GM18511 (cell line): ENCODE results near the gene PGAM1.
A peak's percentile ranks its signal among the peaks of the same experiment; 100 is the strongest.
"Not testable (repeated sequence)": the region's sequence is repeated elsewhere in the genome, so short reads cannot be mapped to it uniquely, and the experiment has no call there.

ENCODE experiments used
- ATAC-seq: cut with Tn5 transposase; IDR thresholded peaks from one replicate; pipeline ENCODE4 v1.9.1; 2021; ENCODE audit warnings: mild to moderate bottlenecking, moderate library complexity; ENCODE audit not compliant: unreplicated experiment

Gene PGAM1

DNA sequence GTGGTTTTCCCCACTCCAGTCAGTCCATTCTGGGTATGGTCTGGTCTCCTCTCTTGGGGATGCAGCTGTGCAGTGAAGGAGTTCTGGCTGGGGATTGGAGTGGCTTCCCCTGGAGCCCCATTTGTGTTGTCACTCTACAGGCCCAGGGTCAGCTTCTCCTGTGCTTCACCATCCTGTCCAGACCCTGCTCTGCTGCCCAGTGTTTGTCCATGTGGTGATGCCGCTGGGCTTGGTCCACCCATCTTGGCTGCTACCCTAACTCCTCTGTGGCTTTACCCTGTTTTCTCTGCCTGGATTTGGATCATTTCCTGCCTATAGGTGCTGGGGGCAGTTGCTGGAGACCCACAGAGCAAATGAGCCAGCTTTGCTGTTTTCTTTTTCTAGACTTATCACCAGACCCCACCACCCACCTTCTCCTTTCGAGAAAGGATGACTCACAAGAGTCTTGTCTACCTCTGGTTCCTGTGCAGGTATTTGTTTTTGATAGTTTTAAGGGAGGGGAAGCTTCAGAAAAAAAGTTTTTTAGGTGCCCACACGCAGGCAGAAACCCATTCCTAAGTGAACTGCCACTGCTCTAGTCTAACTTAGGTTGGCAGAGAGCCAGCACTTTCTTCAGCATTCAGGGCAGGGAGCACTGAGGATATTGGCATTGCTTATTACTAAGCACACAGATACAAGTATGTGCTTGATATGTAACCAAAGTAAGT lies 28.5 kb downstream of the PGAM1 start:
- ATAC-seq: no peak

- ATAC-seq: no peak
Measured at GRCh38 chr10:97456034-97456685, 30.2 kb downstream of the PGAM1 start.

DNA sequence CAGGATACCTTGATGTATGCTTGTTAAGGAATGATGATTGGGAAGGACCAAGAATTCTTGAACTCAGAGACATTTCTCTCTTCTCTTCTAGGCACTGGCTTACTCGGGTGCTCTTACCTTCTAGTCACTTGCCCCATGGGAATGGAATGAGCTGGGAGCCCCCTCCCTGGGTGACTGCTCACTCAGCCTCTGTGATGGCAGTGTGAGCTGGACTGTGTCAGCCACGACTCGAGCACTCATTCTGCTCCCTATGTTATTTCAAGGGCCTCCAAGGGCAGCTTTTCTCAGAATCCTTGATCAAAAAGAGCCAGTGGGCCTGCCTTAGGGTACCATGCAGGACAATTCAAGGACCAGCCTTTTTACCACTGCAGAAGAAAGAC lies 30.7 kb downstream of the PGAM1 start:
- ATAC-seq: no peak

DNA sequence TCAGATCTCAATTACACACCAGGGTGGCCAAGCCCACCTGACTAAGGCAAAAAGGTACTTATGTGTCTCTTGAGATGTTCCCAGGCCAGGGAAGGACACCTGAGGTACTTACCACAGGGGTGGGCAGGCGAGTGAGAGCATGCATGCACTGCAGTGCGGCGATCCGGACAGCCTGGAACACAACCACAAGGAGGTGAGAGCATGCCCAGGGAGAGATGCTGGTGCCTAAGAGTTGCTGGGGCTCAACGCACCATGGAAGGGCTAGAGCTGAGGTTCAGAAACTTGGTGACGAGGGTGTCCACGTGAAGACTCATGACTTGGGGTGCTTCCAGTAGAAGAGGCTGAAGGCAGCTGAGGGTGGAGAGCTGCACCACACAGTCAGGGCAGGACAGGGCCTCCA lies 33.1 kb downstream of the PGAM1 start:
- ATAC-seq: no peak

- no peak for ATAC-seq
Measured at GRCh38 chr10:97459933-97460332, 33.9 kb downstream of the PGAM1 start.

- ATAC-seq: no peak
Measured at GRCh38 chr10:97462309-97462708, 36.3 kb downstream of the PGAM1 start.

GRCh38 chr10:97463363-97464132 lies 37.6 kb downstream of the PGAM1 start:
- no peak for ATAC-seq

DNA sequence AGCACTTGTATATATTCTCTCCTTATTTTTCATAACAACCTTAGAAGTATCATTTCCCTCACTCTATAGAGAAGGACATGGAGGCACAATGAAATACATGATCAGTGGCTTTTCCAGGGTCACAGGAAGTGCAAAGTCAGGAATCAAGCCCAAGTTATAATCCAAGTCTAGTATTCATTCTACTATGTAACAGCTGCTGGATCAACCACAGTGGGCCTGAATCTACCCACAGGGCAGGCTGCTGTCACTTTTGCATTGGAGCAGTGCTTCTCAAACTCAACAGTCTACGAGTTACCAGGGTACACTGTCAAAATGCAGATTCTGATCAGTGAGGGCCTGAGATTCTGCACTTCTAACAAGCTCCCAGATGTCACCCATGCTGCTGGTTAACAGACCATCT lies 38.2 kb downstream of the PGAM1 start:
- ATAC-seq: no peak

- no peak for ATAC-seq
Measured at GRCh38 chr10:97465982-97466381, 40.0 kb downstream of the PGAM1 start.

- no peak for ATAC-seq
Measured at GRCh38 chr10:97466755-97467154, 40.8 kb downstream of the PGAM1 start.

DNA sequence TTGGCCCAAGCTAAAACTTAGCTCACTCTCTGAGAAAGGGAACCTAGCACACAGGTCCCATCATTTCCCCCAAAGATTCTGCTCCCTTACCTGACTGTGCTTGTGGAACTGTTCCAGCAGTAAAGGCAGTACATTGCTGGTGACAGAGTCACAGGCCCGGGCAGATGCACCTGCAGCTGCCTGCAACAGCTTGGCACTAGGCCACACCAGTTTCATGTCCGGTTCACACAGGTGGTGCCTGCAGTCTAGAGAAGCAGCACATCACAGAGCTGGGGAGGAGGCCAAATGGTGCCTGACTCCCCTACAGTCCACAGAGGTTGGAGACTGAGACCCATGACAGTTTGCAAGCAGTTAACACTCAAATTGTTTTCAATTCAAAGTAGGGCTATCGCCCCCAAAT lies 42.2 kb downstream of the PGAM1 start:
- ATAC-seq: peak; percentile 92

DNA sequence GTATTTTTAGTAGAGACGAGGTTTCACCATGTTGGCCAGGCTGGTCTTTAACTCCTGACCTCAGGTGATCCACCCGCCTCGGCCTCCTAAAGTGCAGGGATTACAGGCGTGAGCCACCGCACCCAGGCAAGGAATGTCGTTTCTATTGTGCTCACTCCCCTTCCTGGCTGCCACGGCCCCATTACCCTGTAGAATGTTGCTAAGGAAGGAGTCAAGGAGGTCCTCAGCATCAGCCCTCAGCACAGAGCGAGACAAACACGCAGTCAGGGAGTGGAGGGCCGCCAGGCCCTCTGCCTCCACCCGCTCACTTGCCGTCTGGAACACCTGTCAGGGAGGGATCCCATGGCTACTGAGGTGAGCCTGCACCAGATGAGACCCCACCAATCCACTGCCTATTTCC lies 42.8 kb downstream of the PGAM1 start:
- not testable (repeated sequence) for ATAC-seq

- no peak for ATAC-seq
Measured at GRCh38 chr10:97474918-97475317, 48.9 kb downstream of the PGAM1 start.

- ATAC-seq: no peak
Measured at GRCh38 chr10:97475936-97476594, 50.1 kb downstream of the PGAM1 start.

DNA sequence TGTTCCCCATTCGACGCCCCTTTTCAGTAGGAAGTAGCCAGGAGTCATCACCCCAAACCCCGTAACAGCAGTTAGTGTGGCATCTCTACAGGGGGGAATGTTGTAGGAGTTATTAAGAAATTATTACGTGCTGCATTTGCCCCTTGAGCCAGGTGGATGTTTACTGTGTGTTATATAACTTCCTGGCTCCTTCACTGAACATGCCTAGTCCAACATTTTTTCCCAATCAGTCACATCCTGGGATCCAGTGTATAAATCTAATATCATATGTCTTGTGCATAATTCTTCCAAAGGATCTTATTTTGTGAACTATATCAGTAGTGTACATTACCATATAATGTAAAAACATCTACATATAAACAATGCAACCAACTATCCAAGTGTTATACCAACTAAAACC lies 53.4 kb downstream of the PGAM1 start:
- not testable (repeated sequence) for ATAC-seq

DNA sequence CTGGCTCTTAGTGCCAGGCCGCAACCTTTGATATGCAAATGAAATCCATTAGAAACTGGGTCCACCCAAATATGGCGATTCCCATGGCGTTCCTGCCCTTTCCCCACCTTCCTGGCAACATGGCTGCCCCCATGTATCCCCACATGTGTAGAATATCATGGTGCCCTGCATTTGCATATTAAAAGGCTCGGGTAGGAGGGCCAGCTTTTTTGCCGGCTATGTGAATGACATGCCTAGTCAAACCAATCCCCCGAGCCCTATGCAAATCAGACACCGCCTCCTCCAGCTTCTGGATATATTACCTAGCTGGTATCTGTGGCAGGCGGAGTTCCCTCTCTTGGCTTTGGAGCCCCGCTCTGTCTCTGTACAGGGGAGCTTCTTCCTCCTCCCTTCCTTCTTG lies 53.9 kb downstream of the PGAM1 start:
- no peak for ATAC-seq

- no peak for ATAC-seq
Measured at GRCh38 chr10:97481071-97481470, 55.1 kb downstream of the PGAM1 start.

- no peak for ATAC-seq
Measured at GRCh38 chr10:97482381-97482780, 56.4 kb downstream of the PGAM1 start.
